SK-N-SH (cell line): ENCODE data around the gene IMPACT. TPM values are rescaled to one million over a fixed set of nuclear protein-coding genes. Genes with fewer than 3 reads are reported as not detected.

ENCODE experiments used
- CTCF ChIA-PET: fragments of 300-600, 350-600 bp; formaldehyde crosslinking; extraction: SDS; loops from one replicate; lab custom pipeline; 2021; lab: Yijun Ruan, JAX
- POLR2A ChIA-PET: fragments of 350-600 bp; sonication (Branson Sonifier 250); formaldehyde crosslinking; extraction: SDS; loops from one replicate; lab custom pipeline; 2020; ENCODE audit warnings: antibody characterized with exemption, inconsistent platforms; lab: Yijun Ruan, JAX
- DNase-seq: peaks from one replicate; pipeline ENCODE4 v3.0.0; 2012
- H2AFZ ChIP-seq: fragments of 200-600 bp; sonication (generic); 2 replicates; pipeline ENCODE4 v1.8.1; 2016; ENCODE audit warnings: antibody characterized with exemption, mild to moderate bottlenecking, low read depth
- H3F3A ChIP-seq: fragments of 200-600 bp; sonication (generic); replicated peaks from 2 replicates; pipeline ENCODE3; 2016; ENCODE audit warnings: antibody characterized with exemption, mild to moderate bottlenecking; ENCODE audit not compliant: insufficient read depth
- H3K27ac ChIP-seq, 2 experiments: fragments of 200-500 bp in 1 of 2; fragments of 200-600 bp in 1 of 2; sonication (Bioruptor generic) in 1 of 2; sonication (generic), shearing (Covaris generic) in 1 of 2; 2 replicates each; pipeline versions ENCODE4 v1.5.1 to v1.6.1; 2014 to 2016; ENCODE audit warnings: low read depth in 2 of 2, inconsistent platforms in 1 of 2, low read length in 1 of 2, mild to moderate bottlenecking in 1 of 2, mixed read lengths in 1 of 2
- H3K27me3 ChIP-seq: fragments of 200-600 bp; sonication (generic), shearing (Covaris generic); 2 replicates; pipeline ENCODE4 v1.6.1; 2016; ENCODE audit warnings: mixed run types; ENCODE audit not compliant: insufficient read depth
- H3K36me3 ChIP-seq, 2 experiments: fragments of 200-500 bp in 1 of 2; fragments of 200-600 bp in 1 of 2; sonication (Bioruptor generic) in 1 of 2; sonication (generic) in 1 of 2; replicated peaks in 1 of 2; 2 replicates each; pipeline versions ENCODE3 to v1.5.1; 2014 to 2016; ENCODE audit warnings: low read length in 1 of 2, mild to moderate bottlenecking in 1 of 2; ENCODE audit not compliant: insufficient read depth in 2 of 2, control insufficient read depth in 1 of 2
- H3K4me1 ChIP-seq, 2 experiments: fragments of 200-500 bp in 1 of 2; fragments of 200-600 bp in 1 of 2; sonication (Bioruptor generic) in 1 of 2; sonication (generic), shearing (Covaris generic) in 1 of 2; 2 replicates each; pipeline versions ENCODE4 v1.5.1 to v1.6.1; 2014 to 2016; ENCODE audit warnings: low read depth in 1 of 2, low read length in 1 of 2, mixed run types in 1 of 2; ENCODE audit not compliant: insufficient read depth in 2 of 2, control insufficient read depth in 1 of 2
- H3K4me2 ChIP-seq: fragments of 200-600 bp; sonication (generic), shearing (Covaris generic); 2 replicates; pipeline ENCODE4 v1.6.1; 2017; ENCODE audit warnings: mixed run types
- H3K4me3 ChIP-seq, 2 experiments: fragments of 200-500 bp in 1 of 2; fragments of 200-600 bp in 1 of 2; sonication (Bioruptor generic) in 1 of 2; sonication (generic), shearing (Covaris generic) in 1 of 2; 2 replicates each; pipeline versions ENCODE4 v1.5.1 to v1.8.1; 2014 to 2016; ENCODE audit warnings: low read depth in 2 of 2, inconsistent platforms in 1 of 2, low read length in 1 of 2, mild to moderate bottlenecking in 1 of 2, mixed read lengths in 1 of 2, moderate library complexity in 1 of 2
- H3K79me2 ChIP-seq: fragments of 200-600 bp; sonication (generic); 2 replicates; pipeline ENCODE4 v1.8.1; 2017; ENCODE audit warnings: mild to moderate bottlenecking; ENCODE audit not compliant: insufficient read depth
- H3K9ac ChIP-seq: fragments of 200-600 bp; sonication (generic); 2 replicates; pipeline ENCODE4 v1.6.1; 2017; ENCODE audit warnings: mixed run types
- H3K9me2 ChIP-seq: fragments of 200-600 bp; sonication (generic); 2 replicates; pipeline ENCODE4 v1.6.1; 2017; ENCODE audit warnings: mixed run types
- H3K9me3 ChIP-seq: fragments of 200-600 bp; sonication (generic); 2 replicates; pipeline ENCODE4 v1.6.1; 2017; ENCODE audit warnings: mixed run types, mild to moderate bottlenecking, moderate library complexity
- H4K20me1 ChIP-seq: fragments of 200-600 bp; sonication (generic); 2 replicates; pipeline ENCODE4 v1.6.1; 2017; ENCODE audit warnings: mild to moderate bottlenecking, mixed run types; ENCODE audit not compliant: insufficient read depth
- CHD2 ChIP-seq: fragments of 150-350 bp; IDR thresholded peaks from 2 replicates; pipeline ENCODE4 v1.6.1; 2018; ENCODE audit warnings: low read length; ENCODE audit not compliant: partially characterized antibody
- ELF1 ChIP-seq: IDR thresholded peaks from 2 replicates; pipeline ENCODE4 v1.4.0; 2012
- EP300 ChIP-seq, 2 experiments: IDR thresholded peaks; 2 replicates each; pipeline versions ENCODE4 v1.4.0 to v1.6.1; 2012; ENCODE audit warnings: borderline replicate concordance in 1 of 2, low read depth in 1 of 2, low read length in 1 of 2
- FOSL2 ChIP-seq: IDR thresholded peaks from 2 replicates; pipeline ENCODE4 v1.4.0; 2012; ENCODE audit warnings: low read depth, mild to moderate bottlenecking, moderate library complexity, borderline replicate concordance
- GABPA ChIP-seq: IDR thresholded peaks from 2 replicates; pipeline ENCODE4 v1.4.0; 2012; ENCODE audit warnings: low read depth, mild to moderate bottlenecking
- IRF3 ChIP-seq: fragments of 150-350 bp; IDR thresholded peaks from 2 replicates; pipeline ENCODE4 v1.6.1; 2016; ENCODE audit warnings: mild to moderate bottlenecking, low read depth, low read length
- MAX ChIP-seq: IDR thresholded peaks from 2 replicates; pipeline ENCODE4 v1.4.0; 2012; ENCODE audit warnings: low read depth
- NFIC ChIP-seq: IDR thresholded peaks from 2 replicates; pipeline ENCODE4 v1.4.0; 2012; ENCODE audit warnings: borderline replicate concordance
- NRF1 ChIP-seq: IDR thresholded peaks from 2 replicates; pipeline ENCODE4 v1.6.1; 2012; ENCODE audit warnings: low read depth, mild to moderate bottlenecking, low read length
- RAD21 ChIP-seq: IDR thresholded peaks from 2 replicates; pipeline ENCODE4 v1.6.1; 2012; ENCODE audit warnings: mild to moderate bottlenecking, low read length
- RCOR1 ChIP-seq: fragments of 150-350 bp; IDR thresholded peaks from 2 replicates; pipeline ENCODE4 v1.6.1; 2017; ENCODE audit warnings: antibody characterized with exemption, low read length
- REST ChIP-seq: IDR thresholded peaks from 2 replicates; pipeline ENCODE4 v1.6.1; 2012; ENCODE audit warnings: mild to moderate bottlenecking, low read depth, low read length, moderate library complexity
- RFX5 ChIP-seq: IDR thresholded peaks from 2 replicates; pipeline ENCODE4 v1.6.1; 2012; ENCODE audit warnings: mild to moderate bottlenecking, improper control_type of control experiment, low read length
- SIN3A ChIP-seq: IDR thresholded peaks from 2 replicates; pipeline ENCODE4 v1.6.1; 2012; ENCODE audit warnings: low read depth, mild to moderate bottlenecking, low read length, moderate library complexity, borderline replicate concordance
- TAF1 ChIP-seq: IDR thresholded peaks from 2 replicates; pipeline ENCODE4 v1.6.1; 2012; ENCODE audit warnings: low read depth, mild to moderate bottlenecking, low read length, moderate library complexity, borderline replicate concordance
- TCF12 ChIP-seq: IDR thresholded peaks from 2 replicates; pipeline ENCODE4 v1.4.0; 2012
- USF1 ChIP-seq: IDR thresholded peaks from 2 replicates; pipeline ENCODE4 v1.4.0; 2012; ENCODE audit warnings: low read depth, borderline replicate concordance
- WGBS: methylation state at CpG from one replicate; pipeline ENCODE4 v1.1.6; 2017; ENCODE audit warnings: low lambda C conversion rate; 5-methylcytosine and 5-hydroxymethylcytosine counted together
- polyA plus RNA-seq, 3 experiments: library from polyadenylated mRNA; depleted of rRNA; stranded (reverse); fragments of >200 nt; gene quantifications; 2 replicates each; pipeline ENCODE4 v1.2.3, GENCODE V29; 2012

The IMPACT gene
- polyA plus RNA-seq, 1 of the 3 experiments (the other 2 are of a cell fraction), result 13.0 TPM

- POLR2A ChIA-PET, result no interaction called here
- H3K4me2 ChIP-seq, result no peak overlapping the region
- H3K9ac ChIP-seq, result no peak overlapping the region
- no peak overlapping the region for H2AFZ ChIP-seq
- H3K27ac ChIP-seq, result no peak overlapping the region
- CTCF ChIA-PET, result no interaction called here
- H4K20me1 ChIP-seq, result no peaks in the 10 kb centered on the region
- no peak overlapping the region for H3K4me3 ChIP-seq
- H3K27me3 ChIP-seq, result no peaks in the 10 kb centered on the region
- no peaks in the 10 kb centered on the region for H3K9me3 ChIP-seq
- 97% methylated on average over 4 of the region's 4 CpGs for WGBS
- peaks cover 7 to 13% of the 10 kb centered on the region in 2 experiments for H3K36me3 ChIP-seq
- no peak for TF ChIP-seq MAX
- no peak for TF ChIP-seq RCOR1
- TF ChIP-seq FOSL2, result no peak
- TF ChIP-seq REST, result no peak
- TF ChIP-seq NFIC, result no peak
- no peak for TF ChIP-seq IRF3
- TF ChIP-seq USF1, result no peak
- TF ChIP-seq CHD2, result no peak
- no peak for TF ChIP-seq RFX5
- TF ChIP-seq NRF1, result no peak
- no peak for TF ChIP-seq SIN3A
- no peak for TF ChIP-seq EP300 (IDR thresholded peaks at IDR 0.05; ENCODE audit: borderline replicate concordance in 1 of 2, low read depth in 1 of 2, low read length in 1 of 2)
- no peak for TF ChIP-seq TAF1
- no peak for TF ChIP-seq ELF1
- TF ChIP-seq TCF12, result no peak
- TF ChIP-seq RAD21, result no peak
- no peak for TF ChIP-seq GABPA
- H3F3A ChIP-seq, result no peaks in the 10 kb centered on the region
- H3K4me1 ChIP-seq, result no peaks in the 10 kb centered on the region
- no peaks in the 10 kb centered on the region for H3K79me2 ChIP-seq
- no peak for DNase-seq
- no peaks in the 10 kb centered on the region for H3K9me2 ChIP-seq
Measured at GRCh38 chr18:24456549-24456948, 30.1 kb downstream of the IMPACT start.
